ENCODE results near the gene DPH2.

DPH2 gene

GRCh38 chr1:43999455-43999854 is 29.6 kb downstream of the DPH2 start:
- Histone ChIP-seq H3K4me3 (ENCODE audit: low read depth, low read length) (no peak overlapping the region), H3K79me2 (no peaks in the 10 kb centered on the region), H2AFZ (no peak overlapping the region), H3K27ac (no peak overlapping the region), H3K36me3 (ENCODE audit: control insufficient read depth, insufficient read depth, low read length) (no peaks in the 10 kb centered on the region), H3K27me3 (ENCODE audit: control insufficient read depth, insufficient read depth, low read length) (no peaks in the 10 kb centered on the region), H3K9me3 (ENCODE audit: control insufficient read depth, low read length) (no peaks in the 10 kb centered on the region), H3K4me1 (no peaks in the 10 kb centered on the region), H3K4me2 (ENCODE audit: low read length) (no peak overlapping the region), H3K9ac (no peak overlapping the region)
- TF ChIP-seq, protein P1, sequence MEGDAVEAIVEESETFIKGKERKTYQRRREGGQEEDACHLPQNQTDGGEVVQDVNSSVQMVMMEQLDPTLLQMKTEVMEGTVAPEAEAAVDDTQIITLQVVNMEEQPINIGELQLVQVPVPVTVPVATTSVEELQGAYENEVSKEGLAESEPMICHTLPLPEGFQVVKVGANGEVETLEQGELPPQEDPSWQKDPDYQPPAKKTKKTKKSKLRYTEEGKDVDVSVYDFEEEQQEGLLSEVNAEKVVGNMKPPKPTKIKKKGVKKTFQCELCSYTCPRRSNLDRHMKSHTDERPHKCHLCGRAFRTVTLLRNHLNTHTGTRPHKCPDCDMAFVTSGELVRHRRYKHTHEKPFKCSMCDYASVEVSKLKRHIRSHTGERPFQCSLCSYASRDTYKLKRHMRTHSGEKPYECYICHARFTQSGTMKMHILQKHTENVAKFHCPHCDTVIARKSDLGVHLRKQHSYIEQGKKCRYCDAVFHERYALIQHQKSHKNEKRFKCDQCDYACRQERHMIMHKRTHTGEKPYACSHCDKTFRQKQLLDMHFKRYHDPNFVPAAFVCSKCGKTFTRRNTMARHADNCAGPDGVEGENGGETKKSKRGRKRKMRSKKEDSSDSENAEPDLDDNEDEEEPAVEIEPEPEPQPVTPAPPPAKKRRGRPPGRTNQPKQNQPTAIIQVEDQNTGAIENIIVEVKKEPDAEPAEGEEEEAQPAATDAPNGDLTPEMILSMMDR (IDR thresholded peaks at IDR 0.05): no peak

GRCh38 chr1:44000122-44000665 is 30.4 kb downstream of the DPH2 start:
- no peaks in the 10 kb centered on the region for H3K9me3 ChIP-seq (ENCODE audit: control insufficient read depth, low read length)
- no peak overlapping the region for H3K4me2 ChIP-seq (ENCODE audit: low read length)
- TF ChIP-seq, protein P1 (IDR thresholded peaks at IDR 0.05): no peak
- H3K27ac ChIP-seq: no peak overlapping the region
- no peaks in the 10 kb centered on the region for H3K36me3 ChIP-seq (ENCODE audit: control insufficient read depth, insufficient read depth, low read length)
- no peak overlapping the region for H3K4me3 ChIP-seq (ENCODE audit: low read depth, low read length)
- H3K27me3 ChIP-seq (ENCODE audit: control insufficient read depth, insufficient read depth, low read length): no peaks in the 10 kb centered on the region
- H3K4me1 ChIP-seq: no peaks in the 10 kb centered on the region
- no peaks in the 10 kb centered on the region for H3K79me2 ChIP-seq
- no peak overlapping the region for H2AFZ ChIP-seq
- no peak overlapping the region for H3K9ac ChIP-seq

DNA sequence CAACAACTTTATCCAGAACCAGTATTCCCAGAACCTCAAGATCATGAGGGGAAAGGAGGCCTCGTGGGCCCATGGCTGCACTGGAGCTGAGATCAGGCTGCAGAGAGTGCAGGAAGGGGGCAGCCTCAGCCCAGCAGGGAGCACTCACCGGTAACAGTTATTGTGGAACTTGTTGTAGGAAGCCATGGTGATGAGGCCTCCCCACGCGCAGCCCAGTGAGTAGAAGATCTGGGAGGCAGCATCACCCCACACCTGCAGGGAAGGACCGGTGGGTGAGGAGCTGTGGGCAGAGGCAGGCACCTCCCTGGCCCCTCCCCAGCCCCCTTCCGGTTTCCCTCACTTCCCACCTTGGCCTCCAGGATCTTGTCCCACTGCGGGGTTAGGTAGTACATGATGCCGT is 32.4 kb downstream of the DPH2 start:
- Histone ChIP-seq H3K27me3 (ENCODE audit: control insufficient read depth, insufficient read depth, low read length) (no peaks in the 10 kb centered on the region), H3K36me3 (ENCODE audit: control insufficient read depth, insufficient read depth, low read length) (no peaks in the 10 kb centered on the region), H3K4me1 (no peaks in the 10 kb centered on the region), H3K4me2 (ENCODE audit: low read length) (no peak overlapping the region), H3K9ac (no peak overlapping the region), H3K9me3 (ENCODE audit: control insufficient read depth, low read length) (no peaks in the 10 kb centered on the region), H3K79me2 (no peaks in the 10 kb centered on the region), H2AFZ (no peak overlapping the region), H3K4me3 (ENCODE audit: low read depth, low read length) (no peak overlapping the region), H3K27ac (no peak overlapping the region)
- TF ChIP-seq, protein P1 (IDR thresholded peaks at IDR 0.05): no peak

GRCh38 chr1:44002606-44003157 is 32.9 kb downstream of the DPH2 start:
- Histone ChIP-seq H3K36me3 (ENCODE audit: control insufficient read depth, insufficient read depth, low read length) (no peaks in the 10 kb centered on the region), H3K9ac (no peak overlapping the region), H2AFZ (no peak overlapping the region), H3K4me2 (ENCODE audit: low read length) (no peak overlapping the region), H3K9me3 (ENCODE audit: control insufficient read depth, low read length) (no peaks in the 10 kb centered on the region), H3K79me2 (no peaks in the 10 kb centered on the region), H3K27ac (no peak overlapping the region), H3K4me3 (ENCODE audit: low read depth, low read length) (no peak overlapping the region), H3K4me1 (no peaks in the 10 kb centered on the region), H3K27me3 (ENCODE audit: control insufficient read depth, insufficient read depth, low read length) (no peaks in the 10 kb centered on the region)
- TF ChIP-seq, protein P1 (IDR thresholded peaks at IDR 0.05): no peak

- no peaks in the 10 kb centered on the region for H3K4me1 ChIP-seq
- no peak overlapping the region for H2AFZ ChIP-seq
- H3K9ac ChIP-seq: no peak overlapping the region
- no peaks in the 10 kb centered on the region for H3K36me3 ChIP-seq (ENCODE audit: control insufficient read depth, insufficient read depth, low read length)
- TF ChIP-seq, protein P1 (IDR thresholded peaks at IDR 0.05): no peak
- no peak overlapping the region for H3K27ac ChIP-seq
- H3K27me3 ChIP-seq (ENCODE audit: control insufficient read depth, insufficient read depth, low read length): no peaks in the 10 kb centered on the region
- H3K4me3 ChIP-seq (ENCODE audit: low read depth, low read length): no peak overlapping the region
- H3K79me2 ChIP-seq: no peaks in the 10 kb centered on the region
- no peak overlapping the region for H3K4me2 ChIP-seq (ENCODE audit: low read length)
- no peaks in the 10 kb centered on the region for H3K9me3 ChIP-seq (ENCODE audit: control insufficient read depth, low read length)
Observed at GRCh38 chr1:44008259-44008658, 38.4 kb downstream of the DPH2 start.

Data from parathyroid adenoma (tissue), 2 donors.